PC-3 (cell line): ENCODE results near the gene GRIK1. TPM values are rescaled to one million over a fixed set of nuclear protein-coding genes. Genes with fewer than 3 reads are reported as not detected.

Experiments used
- ATAC-seq: fragments of 200-7000 bp; cut with Tn5 transposase; 2 replicates; pipeline ENCODE4 v1.9.1; 2020; ENCODE audit warnings: mild to moderate bottlenecking, moderate library complexity
- BruUV-seq: library from RNA; stranded (reverse); fragments of 400-500 nt; replicated peaks from 2 replicates; lab custom pipeline; 2021; lab: Mats Ljungman, UMichigan
- CTCF ChIA-PET: fragments of 300-600 bp; sonication (Branson Sonifier 250); formaldehyde crosslinking; loops from one replicate; lab custom pipeline; 2022; ENCODE audit warnings: antibody characterized with exemption; lab: Charles Lee
- POLR2A ChIA-PET: fragments of 300-600 bp; sonication (Branson Sonifier 250); formaldehyde crosslinking; loops from one replicate; lab custom pipeline; 2022; ENCODE audit warnings: antibody characterized with exemption; ENCODE audit not compliant: unreplicated experiment; lab: Charles Lee
- DNase-seq: peaks from one replicate; pipeline ENCODE4 v3.0.0-alpha.2; 2015
- H2AFZ ChIP-seq: fragments of 300-600 bp; sonication (generic); 2 replicates; pipeline ENCODE4 v1.6.0; 2016; ENCODE audit warnings: antibody characterized with exemption, low read length
- H3F3A ChIP-seq: fragments of 300-600 bp; sonication (generic); one replicate; pipeline ENCODE4 v1.6.0; 2017; ENCODE audit warnings: antibody characterized with exemption, low read length, control low read depth, mild to moderate bottlenecking; ENCODE audit not compliant: unreplicated experiment
- H3K27ac ChIP-seq: fragments of 300-600 bp; sonication (generic); 2 replicates; pipeline ENCODE4 v1.5.1; 2016; ENCODE audit warnings: mild to moderate bottlenecking, low read length
- H3K27me3 ChIP-seq: fragments of 300-600 bp; sonication (generic); 2 replicates; pipeline ENCODE4 v1.6.1; 2016; ENCODE audit warnings: low read length, mixed read lengths
- H3K36me3 ChIP-seq: fragments of 300-600 bp; sonication (generic); 2 replicates; pipeline ENCODE4 v1.6.1; 2016; ENCODE audit warnings: low read depth, mixed run types, low read length, mixed read lengths
- H3K4me1 ChIP-seq: fragments of 300-600 bp; sonication (generic); 2 replicates; pipeline ENCODE4 v1.5.1; 2016; ENCODE audit warnings: low read length; ENCODE audit not compliant: insufficient read depth
- H3K4me2 ChIP-seq: fragments of 300-600 bp; sonication (generic); 2 replicates; pipeline ENCODE4 v1.6.0; 2016; ENCODE audit warnings: low read length
- H3K4me3 ChIP-seq: fragments of 300-600 bp; sonication (generic); 2 replicates; pipeline ENCODE4 v1.5.1; 2016; ENCODE audit warnings: mild to moderate bottlenecking, low read length, mixed read lengths
- H3K79me2 ChIP-seq: fragments of 300-600 bp; sonication (generic); 2 replicates; pipeline ENCODE4 v1.6.1; 2017; ENCODE audit warnings: low read length, mixed read lengths
- H3K9ac ChIP-seq: fragments of 300-600 bp; sonication (generic); 2 replicates; pipeline ENCODE4 v1.6.0; 2016; ENCODE audit warnings: mild to moderate bottlenecking, low read length
- H3K9me2 ChIP-seq: fragments of 300-600 bp; sonication (generic); replicated peaks from 2 replicates; pipeline ENCODE4 v1.6.1; 2016; ENCODE audit warnings: mixed run types, low read length, mixed read lengths
- H3K9me3 ChIP-seq: fragments of 300-600 bp; sonication (generic); 2 replicates; pipeline ENCODE4 v1.6.1; 2016; ENCODE audit warnings: low read length, mixed read lengths
- H4K20me1 ChIP-seq: fragments of 300-600 bp; sonication (generic); 2 replicates; pipeline ENCODE4 v1.6.1; 2016; ENCODE audit warnings: low read length, mixed read lengths
- EZH2 ChIP-seq: fragments of 300-600 bp; sonication (generic); IDR thresholded peaks from one replicate; pipeline ENCODE4 v1.6.1; 2017; ENCODE audit warnings: antibody characterized with exemption, mild to moderate bottlenecking, low read length; ENCODE audit not compliant: unreplicated experiment
- EZH2phosphoT487 ChIP-seq: fragments of 300-600 bp; sonication (generic); IDR thresholded peaks from 2 replicates; pipeline ENCODE4 v1.6.1; 2018; ENCODE audit warnings: mild to moderate bottlenecking, antibody characterized with exemption, low read length, borderline replicate concordance
- intact Hi-C: fragments of 100-400 bp; cut with micrococcal nuclease; formaldehyde crosslinking; loops from 2 replicates; pipeline ENCODE4 v1.9.0; 2023
- total RNA-seq: library from RNA; depleted of rRNA; stranded (reverse); fragments of >200 nt; gene quantifications from 2 replicates; pipeline ENCODE4 v1.2.3, GENCODE V29; 2014
- TF ChIP-seq, protein P1 (sequence below): fragments of 300-600 bp; sonication (generic); conservative IDR thresholded peaks from 2 replicates; pipeline ENCODE4 v1.5.1; 2017; ENCODE audit warnings: antibody characterized with exemption, low read depth, mild to moderate bottlenecking, low read length

GRIK1 gene
- total RNA-seq, 1 experiment from 2014 or later, result not detected

DNA sequence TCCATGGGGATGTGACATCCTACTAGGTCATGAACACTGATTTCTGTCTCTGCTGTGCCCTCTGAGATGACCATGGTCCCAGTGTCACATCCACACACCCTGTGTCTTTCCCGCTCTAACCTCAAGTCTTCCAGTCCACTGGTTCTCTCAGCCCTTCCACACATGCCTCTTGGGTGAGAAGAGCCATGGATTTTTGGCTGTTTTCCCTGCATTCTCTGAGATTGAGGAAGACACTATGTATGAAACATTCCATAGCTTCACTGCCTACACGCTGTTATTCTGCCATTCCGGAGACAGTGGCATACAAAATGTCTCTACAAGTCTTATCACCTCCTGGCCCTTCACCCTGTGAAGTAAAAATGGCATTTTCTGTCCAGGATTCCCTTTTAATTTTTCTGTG lies 393.7 kb downstream of the GRIK1 start:
- Histone ChIP-seq H3K4me3 (no peak overlapping the region), H3K36me3 (no peaks in the 10 kb centered on the region), H3K27me3 (peaks cover 9% of the 10 kb centered on the region), H3K9ac (no peak overlapping the region), H2AFZ (no peak overlapping the region), H3K9me2 (no peaks in the 10 kb centered on the region), H3K4me2 (no peak overlapping the region), H4K20me1 (no peaks in the 10 kb centered on the region), H3K27ac (no peak overlapping the region), H3K9me3 (no peaks in the 10 kb centered on the region), H3F3A (no peaks in the 10 kb centered on the region), H3K4me1 (no peaks in the 10 kb centered on the region), H3K79me2 (no peaks in the 10 kb centered on the region)
- BruUV-seq, result no TSS peak
- POLR2A ChIA-PET, result no interaction called here
- CTCF ChIA-PET, result no interaction called here
- intact Hi-C loops, result no loop called here
- TF ChIP-seq, protein P1, sequence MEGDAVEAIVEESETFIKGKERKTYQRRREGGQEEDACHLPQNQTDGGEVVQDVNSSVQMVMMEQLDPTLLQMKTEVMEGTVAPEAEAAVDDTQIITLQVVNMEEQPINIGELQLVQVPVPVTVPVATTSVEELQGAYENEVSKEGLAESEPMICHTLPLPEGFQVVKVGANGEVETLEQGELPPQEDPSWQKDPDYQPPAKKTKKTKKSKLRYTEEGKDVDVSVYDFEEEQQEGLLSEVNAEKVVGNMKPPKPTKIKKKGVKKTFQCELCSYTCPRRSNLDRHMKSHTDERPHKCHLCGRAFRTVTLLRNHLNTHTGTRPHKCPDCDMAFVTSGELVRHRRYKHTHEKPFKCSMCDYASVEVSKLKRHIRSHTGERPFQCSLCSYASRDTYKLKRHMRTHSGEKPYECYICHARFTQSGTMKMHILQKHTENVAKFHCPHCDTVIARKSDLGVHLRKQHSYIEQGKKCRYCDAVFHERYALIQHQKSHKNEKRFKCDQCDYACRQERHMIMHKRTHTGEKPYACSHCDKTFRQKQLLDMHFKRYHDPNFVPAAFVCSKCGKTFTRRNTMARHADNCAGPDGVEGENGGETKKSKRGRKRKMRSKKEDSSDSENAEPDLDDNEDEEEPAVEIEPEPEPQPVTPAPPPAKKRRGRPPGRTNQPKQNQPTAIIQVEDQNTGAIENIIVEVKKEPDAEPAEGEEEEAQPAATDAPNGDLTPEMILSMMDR, result no peak
- TF ChIP-seq EZH2phosphoT487, result no peak
- TF ChIP-seq EZH2, result no peak
- ATAC-seq (no peak), DNase-seq (no peak)

- Histone ChIP-seq H3K4me2 (no peak overlapping the region), H3F3A (no peaks in the 10 kb centered on the region), H3K4me3 (no peak overlapping the region), H3K4me1 (no peaks in the 10 kb centered on the region), H3K27ac (no peak overlapping the region), H3K36me3 (no peaks in the 10 kb centered on the region), H4K20me1 (no peaks in the 10 kb centered on the region), H3K9me2 (no peaks in the 10 kb centered on the region), H3K9ac (no peak overlapping the region), H2AFZ (no peak overlapping the region), H3K9me3 (no peaks in the 10 kb centered on the region), H3K79me2 (no peaks in the 10 kb centered on the region), H3K27me3 (peaks cover 6% of the 10 kb centered on the region; the same call in 1 of the 2 replicates)
- TF ChIP-seq EZH2phosphoT487 (no peak), EZH2 (no peak)
- TF ChIP-seq, protein P1, result no peak
- BruUV-seq, result no TSS peak
- POLR2A ChIA-PET, result no interaction called here
- no peak for ATAC-seq
- CTCF ChIA-PET, result no interaction called here
- DNase-seq, result no peak
- intact Hi-C loops, result no loop called here
Observed at GRCh38 chr21:29540289-29540688, 399.5 kb downstream of the GRIK1 start.

- H3F3A ChIP-seq, result no peaks in the 10 kb centered on the region
- ATAC-seq, result no peak
Observed at GRCh38 chr21:29538115-29538514, 401.7 kb downstream of the GRIK1 start.

More at GRCh38 chr21:29538115-29538514, 401.7 kb downstream of the GRIK1 start:
- no peaks in the 10 kb centered on the region for H4K20me1 ChIP-seq
- H3K4me1 ChIP-seq, result no peaks in the 10 kb centered on the region
- H3K27ac ChIP-seq, result no peak overlapping the region
- no peaks in the 10 kb centered on the region for H3K27me3 ChIP-seq
- ChIA-PET CTCF (no interaction called here), POLR2A (no interaction called here)
- H3K9ac ChIP-seq, result no peak overlapping the region
- DNase-seq, result no peak
- BruUV-seq, result no TSS peak
- H3K79me2 ChIP-seq, result no peaks in the 10 kb centered on the region
- H3K36me3 ChIP-seq, result no peaks in the 10 kb centered on the region
- no peak overlapping the region for H3K4me3 ChIP-seq
- TF ChIP-seq, protein P1, result no peak
- TF ChIP-seq EZH2phosphoT487 (no peak), EZH2 (no peak)
- intact Hi-C loops, result no loop called here
- no peak overlapping the region for H3K4me2 ChIP-seq
- no peak overlapping the region for H2AFZ ChIP-seq
- no peaks in the 10 kb centered on the region for H3K9me3 ChIP-seq
- no peaks in the 10 kb centered on the region for H3K9me2 ChIP-seq
